K562 (cell line): ENCODE measurements around the gene ANO8. TPM values are rescaled to one million over a fixed set of nuclear protein-coding genes. Genes with fewer than 3 reads are reported as not detected.

Experiments used
- GMEB1 ChIP-seq: fragments of 250-450 bp; sonication (Bioruptor Pico); IDR thresholded peaks from 2 replicates; pipeline ENCODE4 v1.4.0; 2020; ENCODE audit warnings: mild to moderate bottlenecking
- HBP1 ChIP-seq: fragments of 450-650 bp; formaldehyde crosslinking; IDR thresholded peaks from 2 replicates; pipeline ENCODE4 v1.4.0; 2022; ENCODE audit warnings: missing genetic modification characterization
- MEF2D ChIP-seq: conservative IDR thresholded peaks from 2 replicates; pipeline ENCODE4 v1.6.1; 2016; ENCODE audit warnings: low read depth, missing genetic modification characterization, missing compliant biosample characterization
- MEIS2 ChIP-seq: fragments of 450-650 bp; IDR thresholded peaks from 2 replicates; pipeline ENCODE4 v1.6.1; 2014; ENCODE audit warnings: mild to moderate bottlenecking; ENCODE audit not compliant: partially characterized antibody
- NFRKB ChIP-seq: fragments of 450-650 bp; IDR thresholded peaks from 2 replicates; pipeline ENCODE4 v1.6.1; 2016; ENCODE audit warnings: low read depth
- PRDM10 ChIP-seq: fragments of 450-650 bp; IDR thresholded peaks from 2 replicates; pipeline ENCODE4 v1.6.1; 2018; ENCODE audit not compliant: partially characterized antibody
- REST ChIP-seq, 2 experiments: fragments of 450-650 bp; formaldehyde crosslinking in 1 of 2; IDR thresholded peaks; 2 replicates each; pipeline versions ENCODE4 v1.4.0 to v1.6.1; 2014 to 2020; ENCODE audit warnings: mild to moderate bottlenecking in 2 of 2, borderline replicate concordance in 1 of 2, low read depth in 1 of 2
- RFX1 ChIP-seq: fragments of 450-650 bp; IDR thresholded peaks from 2 replicates; pipeline ENCODE4 v1.6.1; 2016; ENCODE audit warnings: mild to moderate bottlenecking, moderate library complexity
- TCF3 ChIP-seq: sonication (generic); formaldehyde crosslinking; IDR thresholded peaks from 2 replicates; pipeline ENCODE4 v1.4.0; 2020; ENCODE audit warnings: mild to moderate bottlenecking, missing genetic modification reagents
- ZNF12 ChIP-seq: sonication (generic); formaldehyde crosslinking; IDR thresholded peaks from 2 replicates; pipeline ENCODE4 v1.4.0; 2020; ENCODE audit warnings: mild to moderate bottlenecking, missing genetic modification reagents
- ZNF253 ChIP-seq: fragments of 250-450 bp; sonication (Bioruptor Pico); conservative IDR thresholded peaks from 2 replicates; pipeline ENCODE4 v1.6.1; 2021; ENCODE audit warnings: mild to moderate bottlenecking
- polyA plus RNA-seq, 8 experiments: library from polyadenylated mRNA; depleted of rRNA in 4 of 8; stranded (reverse) in 5 of 8; unstranded in 3 of 8; fragments of >200 nt; fragmentation: Nextera tagmentation in 2 of 8; fragmentation: Illumina TruSeq in 1 of 8; extraction: Ambion mirVana in 2 of 8; extraction: Trizol in 1 of 8; gene quantifications; 2 replicates each; pipeline versions ENCODE4 v1.2.1 to v1.2.3, GENCODE V29; 2011 to 2014; ENCODE audit warnings: inconsistent platforms in 1 of 8, missing spikeins in 1 of 8
- total RNA-seq, 7 experiments: library from RNA; depleted of rRNA in 6 of 7; stranded (reverse); fragments of >200 nt in 6 of 7; fragmentation: Illumina TruSeq in 2 of 7; extraction: Trizol in 2 of 7; gene quantifications; 2 replicates each; pipeline versions ENCODE4 v1.2.1 to v1.2.3, GENCODE V29; 2011 to 2021; ENCODE audit warnings: low replicate concordance in 1 of 7

Gene ANO8
- total and polyA plus RNA-seq, 9 of the 15 experiments (the other 6 are each of a cell fraction or from before 2014, with no cell fraction given), result 0.07 to 7.6 (median 2.3) TPM; not detected in 1

- TF ChIP-seq REST (IDR thresholded peaks at IDR 0.05; ENCODE audit: borderline replicate concordance), result no peak
- no peak for TF ChIP-seq REST (CRISPR knock-in tag; IDR thresholded peaks at IDR 0.05; ENCODE audit: low read depth)
- TF ChIP-seq NFRKB, result no peak
- peak; percentile 27 for TF ChIP-seq MEIS2
- no peak for TF ChIP-seq MEF2D (tag)
- TF ChIP-seq ZNF253, result no peak
- peak; percentile 67; the same call in 1 of the 2 replicates for TF ChIP-seq ZNF12 (CRISPR knock-in tag)
- no peak for TF ChIP-seq HBP1 (CRISPR knock-in tag)
- TF ChIP-seq TCF3 (CRISPR knock-in tag), result no peak
- no peak for TF ChIP-seq GMEB1
- TF ChIP-seq RFX1, result no peak
- TF ChIP-seq PRDM10, result no peak
These were observed 1.7 kb downstream of the ANO8 start (continued) for GRCh38 chr19:17332677-17333581.
